HG03097 (cell line): ENCODE results near the gene TSPAN18.

ENCODE experiments used
- ATAC-seq: cut with Tn5 transposase; IDR thresholded peaks from one replicate; pipeline ENCODE4 v1.9.1; 2021; ENCODE audit not compliant: unreplicated experiment, low FRiP score

Gene TSPAN18

GRCh38 chr11:44791316-44791925, 64.7 kb downstream of the TSPAN18 start:
- ATAC-seq = no peak

DNA sequence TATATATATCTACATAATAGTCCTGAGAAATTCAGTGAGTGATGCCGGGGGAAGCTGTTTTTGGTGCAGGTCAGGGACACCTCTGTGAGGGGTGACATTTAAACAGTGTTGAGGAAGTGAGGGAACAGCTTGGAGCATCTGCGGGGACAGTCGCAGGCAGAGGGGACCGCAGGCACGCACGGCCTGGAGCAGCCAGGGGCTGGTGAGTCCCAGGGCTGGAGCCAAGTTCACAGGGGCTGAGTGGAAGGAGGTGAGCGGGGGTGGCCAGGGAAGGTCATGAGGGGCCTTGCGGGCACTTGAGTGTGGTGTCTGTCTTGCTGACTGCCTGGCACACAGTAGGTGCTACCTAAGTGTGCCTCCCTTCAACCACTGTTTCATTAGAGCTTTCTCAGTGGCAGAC, 65.4 kb downstream of the TSPAN18 start:
- ATAC-seq = no peak

DNA sequence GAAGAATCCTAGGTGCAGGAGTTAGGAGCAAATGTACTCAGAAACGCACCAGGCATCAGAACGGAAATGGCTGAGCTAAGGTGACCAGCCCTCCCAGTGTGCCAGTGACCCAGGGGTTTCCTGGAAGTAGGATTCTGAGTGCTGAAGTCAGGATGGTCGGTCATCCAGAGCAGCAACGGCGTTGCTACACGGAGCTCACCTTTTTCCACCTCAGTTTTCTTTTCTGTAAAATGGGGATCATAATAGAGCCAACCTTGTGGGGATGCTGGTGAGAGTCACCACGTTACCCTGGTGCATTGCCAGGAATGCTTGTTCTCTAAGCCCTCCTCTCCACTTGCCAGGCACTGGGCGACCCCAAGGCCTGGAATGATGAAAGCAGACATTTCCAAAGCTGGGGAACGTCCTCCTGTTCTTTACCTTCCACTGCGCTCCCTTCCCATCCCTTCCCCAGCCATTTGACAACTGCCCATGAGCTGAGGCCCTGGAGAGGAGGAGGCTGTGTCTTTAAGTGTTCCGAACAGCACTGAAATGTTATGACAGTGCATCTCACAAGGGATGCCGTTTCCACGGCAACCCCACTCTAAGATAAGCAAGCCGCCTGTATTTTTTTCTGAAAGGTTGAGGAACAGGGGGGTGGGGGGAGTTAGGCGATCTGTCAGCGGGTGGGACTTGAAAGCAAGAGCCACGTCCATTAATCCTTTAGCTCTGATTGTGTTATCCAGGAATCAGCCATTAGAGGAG, 66.8 kb downstream of the TSPAN18 start:
- no peak for ATAC-seq

DNA sequence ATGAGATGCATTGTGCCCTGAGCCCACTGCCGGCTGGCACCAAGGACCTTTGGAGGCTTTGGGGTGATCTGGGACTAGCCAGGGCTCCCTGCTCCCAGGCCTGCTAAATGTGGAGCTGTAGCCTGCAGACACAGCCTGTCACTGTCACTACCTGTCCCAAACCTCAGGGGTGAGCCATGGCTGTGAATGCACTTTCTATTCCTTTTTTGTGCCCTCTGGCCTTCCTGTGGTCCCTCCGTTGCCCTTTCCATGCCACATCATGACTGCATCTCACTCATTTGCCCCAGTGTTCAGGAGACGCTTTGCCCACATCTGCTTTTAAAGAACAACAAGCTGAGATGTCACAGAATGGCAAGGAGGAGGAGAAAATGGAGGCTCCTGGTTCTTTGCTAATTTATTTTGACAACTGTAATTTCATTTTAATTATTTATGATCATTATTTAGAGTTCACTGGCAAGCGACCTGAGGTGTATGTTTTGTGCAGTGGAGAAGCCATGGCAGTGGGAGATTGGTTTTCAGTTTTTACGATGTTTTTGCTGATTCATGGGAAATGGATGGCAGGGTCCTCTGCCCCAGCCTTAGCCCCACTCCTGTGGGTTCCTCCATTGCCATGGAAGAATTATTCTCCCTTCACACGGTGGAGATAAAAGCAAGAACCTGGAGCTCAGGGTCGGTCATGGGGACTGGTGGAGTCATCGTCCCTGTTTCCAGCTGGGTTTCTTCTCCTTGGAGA, 69.2 kb downstream of the TSPAN18 start:
- ATAC-seq = no peak

GRCh38 chr11:44797051-44797450, 70.3 kb downstream of the TSPAN18 start:
- ATAC-seq = no peak

DNA sequence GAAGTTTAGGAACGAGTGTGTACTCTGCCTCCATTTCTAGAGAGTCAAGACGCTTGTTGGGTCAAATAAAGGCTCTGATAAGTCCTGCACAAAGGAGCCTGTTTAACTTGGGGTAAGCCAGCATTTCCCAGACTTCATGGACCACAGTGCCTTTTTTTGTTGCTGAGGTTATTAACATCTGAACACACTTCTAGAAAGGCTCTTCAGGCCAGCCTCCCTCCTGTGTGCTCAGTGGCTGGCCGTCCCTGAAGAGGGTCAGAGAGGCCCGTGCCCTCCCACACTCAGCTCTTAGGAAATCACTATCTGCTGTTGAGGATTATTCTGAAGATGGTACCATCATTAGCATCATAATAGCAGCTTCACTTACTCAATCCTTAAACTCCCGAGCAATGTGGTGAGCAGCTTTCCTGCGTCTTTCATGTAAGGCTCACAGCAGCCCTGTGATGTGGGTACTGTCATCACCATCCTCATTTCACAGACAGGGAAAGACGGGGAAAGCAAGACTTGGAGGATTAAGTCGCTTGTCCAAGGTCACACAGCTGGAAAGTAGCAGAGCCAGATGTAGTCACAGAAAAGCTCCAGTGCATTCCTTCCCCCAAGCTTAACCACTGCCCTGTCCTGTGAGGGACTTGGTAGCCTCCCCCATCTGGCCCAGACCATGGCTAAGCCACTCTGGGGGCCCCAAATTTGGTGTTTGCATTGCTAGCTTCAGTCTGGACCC, 71.3 kb downstream of the TSPAN18 start:
- ATAC-seq = no peak

- no peak for ATAC-seq
Observed at GRCh38 chr11:44798607-44798972, 71.8 kb downstream of the TSPAN18 start.

DNA sequence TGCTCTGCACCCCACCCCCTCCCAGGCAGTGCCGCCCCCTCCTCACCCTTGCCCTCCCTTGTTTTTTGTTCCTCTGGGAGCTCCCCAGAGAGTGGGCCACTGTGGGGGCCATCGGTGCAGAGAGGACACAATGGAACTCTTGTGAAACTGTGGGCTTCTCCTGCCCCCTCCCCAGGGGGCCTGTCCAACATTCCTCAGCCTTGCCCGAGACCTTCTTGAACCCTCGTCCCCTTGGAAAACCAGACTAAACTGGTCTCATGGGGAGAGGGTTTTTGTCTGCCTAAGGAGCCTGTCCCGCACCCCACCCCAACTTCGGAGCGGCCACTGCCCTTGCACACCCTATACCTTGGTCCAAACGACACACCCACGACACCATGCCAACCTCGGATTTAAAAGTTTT, 72.2 kb downstream of the TSPAN18 start:
- no peak for ATAC-seq

GRCh38 chr11:44802347-44802746, 75.6 kb downstream of the TSPAN18 start:
- no peak for ATAC-seq

DNA sequence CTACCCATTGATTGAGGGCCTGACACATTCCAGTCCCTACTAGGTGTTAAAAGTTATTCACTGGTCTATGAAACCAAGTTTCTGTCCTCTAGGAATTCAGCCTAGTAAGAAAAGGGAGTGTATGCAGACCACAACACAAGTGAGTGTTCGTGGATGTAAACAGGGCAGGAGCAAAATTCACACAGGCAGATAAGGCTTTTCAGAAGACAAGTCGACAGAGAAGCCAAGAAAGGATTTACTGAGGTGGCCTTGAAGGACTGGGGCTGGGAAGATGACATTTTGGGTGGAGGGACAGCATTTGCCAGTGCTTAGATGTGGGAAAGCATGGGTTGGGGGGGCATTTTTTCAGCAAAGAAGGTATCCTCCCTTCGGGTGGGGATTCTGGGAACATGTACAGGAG, 76.2 kb downstream of the TSPAN18 start:
- no peak for ATAC-seq

GRCh38 chr11:44804449-44805437, 78.0 kb downstream of the TSPAN18 start:
- no peak for ATAC-seq

GRCh38 chr11:44805596-44805995, 78.8 kb downstream of the TSPAN18 start:
- no peak for ATAC-seq

DNA sequence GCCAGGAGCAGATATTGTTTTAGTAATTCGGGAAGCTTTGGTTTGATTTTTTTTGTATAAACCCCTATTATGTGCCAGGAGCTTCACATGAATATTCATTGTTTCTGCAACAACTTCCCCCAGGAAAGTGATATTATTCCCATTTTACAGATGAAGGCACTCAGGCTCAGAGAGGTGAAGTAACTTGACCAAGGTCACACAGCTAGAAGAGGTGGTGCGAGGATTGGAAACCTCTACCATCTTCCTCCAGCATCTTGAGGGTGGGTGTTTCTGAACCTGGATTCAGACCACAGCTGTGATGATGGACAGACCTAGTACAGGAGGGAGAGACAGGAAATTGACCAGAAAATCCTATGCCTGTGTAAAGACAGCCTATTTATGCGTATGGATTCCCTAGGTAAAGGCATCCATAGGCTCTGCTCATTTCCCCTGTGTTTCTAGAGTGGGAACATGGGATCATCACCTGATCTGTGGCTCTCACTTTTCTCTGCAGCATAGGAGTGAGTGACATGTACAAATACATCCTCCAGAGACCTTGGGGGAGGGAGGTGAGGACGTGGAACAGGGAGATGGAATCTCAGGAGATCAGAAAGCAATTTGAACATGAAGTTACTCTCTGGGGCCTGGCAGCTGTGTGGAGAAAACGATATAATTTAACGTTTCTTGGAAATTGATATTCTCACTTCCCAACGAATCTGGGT, 81.4 kb downstream of the TSPAN18 start:
- no peak for ATAC-seq

DNA sequence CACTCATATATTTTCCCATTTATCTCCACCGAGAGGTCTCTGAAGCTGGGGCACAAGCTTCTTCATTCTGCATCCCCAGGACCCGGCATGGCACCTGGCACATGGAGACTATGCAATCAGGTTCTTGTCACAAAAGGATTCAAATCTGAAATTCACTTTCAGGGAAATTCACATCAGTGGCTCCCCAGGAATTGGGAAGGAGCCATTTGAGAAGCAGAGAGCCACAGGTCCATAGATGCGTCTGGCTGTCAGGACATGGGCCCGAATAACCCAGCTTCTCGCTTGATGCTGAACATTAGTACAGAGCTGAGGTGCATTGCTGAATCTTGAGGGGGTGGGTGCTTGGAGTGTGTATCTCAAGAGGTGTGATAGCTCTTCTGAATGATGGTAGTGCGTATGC, 82.5 kb downstream of the TSPAN18 start:
- ATAC-seq = no peak

DNA sequence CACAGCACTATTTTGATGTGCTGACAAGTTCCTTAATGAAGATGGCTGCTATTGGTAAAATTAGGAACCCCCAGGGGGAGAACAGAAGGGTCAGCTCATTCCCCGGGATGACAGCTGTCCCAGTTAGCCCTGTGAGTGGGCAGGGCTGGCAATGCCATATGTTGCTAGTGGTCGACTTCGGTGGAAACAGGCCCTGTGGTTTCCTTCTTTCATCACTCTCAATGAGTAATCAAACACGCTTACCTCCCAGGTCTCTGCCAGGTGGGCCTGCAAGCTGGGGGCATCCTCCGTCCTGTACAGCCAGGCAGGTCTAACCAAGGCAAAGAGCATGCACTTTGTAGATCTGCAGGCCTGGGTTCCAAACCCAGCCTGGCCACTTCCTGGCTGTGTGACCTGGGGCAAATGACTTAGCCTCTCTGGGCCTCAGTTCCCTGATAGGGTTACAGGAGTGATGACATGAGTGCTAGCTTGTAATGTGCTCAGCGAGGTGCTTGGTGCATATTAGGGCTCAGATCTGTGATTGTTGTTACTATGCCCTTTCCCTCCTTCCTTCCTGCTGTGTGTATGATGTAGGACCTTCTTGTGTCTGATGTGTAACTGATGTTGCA, 85.2 kb downstream of the TSPAN18 start:
- ATAC-seq = no peak

DNA sequence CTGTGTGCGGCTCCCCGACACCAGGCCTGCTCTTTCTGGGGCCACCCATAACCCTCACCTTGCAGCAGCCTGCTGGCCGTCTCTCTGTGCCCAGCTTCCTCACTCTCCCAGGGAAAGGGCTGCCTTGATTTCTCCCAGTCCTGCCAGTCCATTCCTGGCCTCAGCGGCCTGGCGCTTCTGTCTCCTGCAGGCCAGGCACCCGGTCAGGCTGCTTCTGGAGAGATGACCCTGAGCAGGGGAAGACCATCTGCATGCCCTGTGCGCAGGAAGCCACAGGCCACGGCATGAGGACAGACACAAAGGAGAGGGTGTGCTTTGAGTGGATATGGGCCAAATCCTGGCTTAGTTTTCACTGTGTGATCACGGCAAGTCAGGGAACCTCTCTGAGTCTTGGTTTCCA, 86.2 kb downstream of the TSPAN18 start:
- ATAC-seq = no peak

DNA sequence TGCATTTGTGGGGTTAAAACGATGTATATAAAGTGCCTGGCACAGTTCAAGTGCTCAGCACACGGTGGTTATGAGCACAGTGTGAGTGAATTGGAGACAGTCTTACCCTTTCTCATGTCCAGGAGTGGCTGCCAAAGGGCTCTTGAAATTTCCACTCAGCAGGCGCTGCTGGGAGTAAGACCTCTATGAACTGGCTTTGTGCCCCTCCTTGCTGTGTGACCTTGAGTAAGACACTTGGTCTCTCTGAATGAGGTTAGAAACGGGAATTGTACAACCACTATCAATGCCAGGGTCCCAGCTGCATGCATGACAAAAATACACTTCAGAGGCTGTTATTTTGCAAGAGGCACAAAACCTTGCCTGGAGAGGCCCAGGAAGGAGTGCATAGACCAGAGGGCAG, 86.6 kb downstream of the TSPAN18 start:
- ATAC-seq = no peak

GRCh38 chr11:44814881-44815592, 88.3 kb downstream of the TSPAN18 start:
- no peak for ATAC-seq
